Hepatocyte (in vitro differentiated cells): Measurements from ENCODE around the gene SDCBP2.

Experiments used
- EZH2 ChIP-seq: fragments of 200-600 bp; sonication (generic); IDR thresholded peaks from 2 replicates; pipeline ENCODE4 v1.6.1; 2016; ENCODE audit warnings: antibody characterized with exemption, mild to moderate bottlenecking, borderline replicate concordance
- EZH2phosphoT487 ChIP-seq: fragments of 200-600 bp; sonication (generic); IDR thresholded peaks from one replicate; pipeline ENCODE4 v1.6.1; 2018; ENCODE audit warnings: antibody characterized with exemption, mild to moderate bottlenecking, low read depth, moderate library complexity; ENCODE audit not compliant: unreplicated experiment, severe bottlenecking
- TF ChIP-seq, protein P1 (sequence below): fragments of 200-600 bp; sonication (generic); IDR thresholded peaks from 2 replicates; pipeline ENCODE4 v1.5.1; 2016; ENCODE audit warnings: antibody characterized with exemption, mild to moderate bottlenecking; ENCODE audit not compliant: poor library complexity

- TF ChIP-seq, protein P1, sequence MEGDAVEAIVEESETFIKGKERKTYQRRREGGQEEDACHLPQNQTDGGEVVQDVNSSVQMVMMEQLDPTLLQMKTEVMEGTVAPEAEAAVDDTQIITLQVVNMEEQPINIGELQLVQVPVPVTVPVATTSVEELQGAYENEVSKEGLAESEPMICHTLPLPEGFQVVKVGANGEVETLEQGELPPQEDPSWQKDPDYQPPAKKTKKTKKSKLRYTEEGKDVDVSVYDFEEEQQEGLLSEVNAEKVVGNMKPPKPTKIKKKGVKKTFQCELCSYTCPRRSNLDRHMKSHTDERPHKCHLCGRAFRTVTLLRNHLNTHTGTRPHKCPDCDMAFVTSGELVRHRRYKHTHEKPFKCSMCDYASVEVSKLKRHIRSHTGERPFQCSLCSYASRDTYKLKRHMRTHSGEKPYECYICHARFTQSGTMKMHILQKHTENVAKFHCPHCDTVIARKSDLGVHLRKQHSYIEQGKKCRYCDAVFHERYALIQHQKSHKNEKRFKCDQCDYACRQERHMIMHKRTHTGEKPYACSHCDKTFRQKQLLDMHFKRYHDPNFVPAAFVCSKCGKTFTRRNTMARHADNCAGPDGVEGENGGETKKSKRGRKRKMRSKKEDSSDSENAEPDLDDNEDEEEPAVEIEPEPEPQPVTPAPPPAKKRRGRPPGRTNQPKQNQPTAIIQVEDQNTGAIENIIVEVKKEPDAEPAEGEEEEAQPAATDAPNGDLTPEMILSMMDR = no peak
- TF ChIP-seq EZH2 (no peak), EZH2phosphoT487 (no peak)
Measured at GRCh38 chr20:1325173-1326030, 3.5 kb downstream of the SDCBP2 start.
